ENCODE measurements around the gene TMEM179B. TPM values are rescaled to one million over a fixed set of nuclear protein-coding genes. Genes with fewer than 3 reads are reported as not detected.

The TMEM179B gene
- total and polyA plus RNA-seq, 9 of the 15 experiments (the other 6 are each of a cell fraction or from before 2014, with no cell fraction given): 27.7 to 105 (median 37.0) TPM

GRCh38 chr11:62753736-62754603 lies 33.2 kb upstream of the TMEM179B start, which contains the start of gene ZBTB3 (continued):
- TF ChIP-seq CEBPZ (IDR thresholded peaks at IDR 0.05; ENCODE audit: borderline replicate concordance, low read depth, low read length) (peak; percentile 95), HDAC1 (IDR thresholded peaks at IDR 0.05) (peak in 1 of 2 experiments; percentile 80; a peak in 2 of 4 replicates), PRDM10 (IDR thresholded peaks at IDR 0.05; ENCODE audit: partially characterized antibody) (peak; percentile 55), RFX1 (IDR thresholded peaks at IDR 0.05) (no peak; the same call in 1 of the 2 replicates), IRF9 (tag; IDR thresholded peaks at IDR 0.05) (no peak), KDM5B (IDR thresholded peaks at IDR 0.05; ENCODE audit: insufficient replicate concordance, low read depth, low read length) (peak; percentile 88), SNIP1 (IDR thresholded peaks at IDR 0.05; ENCODE audit: low read depth) (no peak), TAF7 (tag; IDR thresholded peaks at IDR 0.05) (no peak), ZNF274 (IDR thresholded peaks at IDR 0.05; ENCODE audit: borderline replicate concordance, low read depth, low read length) (no peak), ARHGAP35 (IDR thresholded peaks at IDR 0.05; ENCODE audit: partially characterized antibody) (no peak), SMAD4 (CRISPR knock-in tag; conservative IDR thresholded peaks at IDR 0.05) (no peak), E2F8 (IDR thresholded peaks at IDR 0.05; ENCODE audit: low read depth, partially characterized antibody) (peak; percentile 74), ATF1 (CRISPR knock-in tag; IDR thresholded peaks at IDR 0.05) (no peak), ATF1 (tag; IDR thresholded peaks at IDR 0.05) (peak; percentile 87), SNAPC5 (CRISPR knock-in tag; IDR thresholded peaks at IDR 0.05) (no peak)
